H9 (cell line): Measurements from ENCODE around the gene ZBTB9. TPM values are rescaled to one million over a fixed set of nuclear protein-coding genes. Genes with fewer than 3 reads are reported as not detected.

ENCODE experiments used
- DNase-seq: peaks from one replicate; pipeline ENCODE4 v3.0.0-alpha.2; 2017
- H2AFZ ChIP-seq: one replicate; pipeline ENCODE4 v1.6.1; 2013; ENCODE audit warnings: mild to moderate bottlenecking, low read length, control low read depth, moderate library complexity
- H2AK5ac ChIP-seq: 2 replicates; pipeline ENCODE4 v1.6.1; 2013; ENCODE audit warnings: low read length, control low read depth, mixed read lengths; ENCODE audit not compliant: insufficient read length
- H2BK120ac ChIP-seq: one replicate; pipeline ENCODE4 v1.6.1; 2013; ENCODE audit warnings: low read depth, mild to moderate bottlenecking, low read length, control low read depth, inconsistent platforms; ENCODE audit not compliant: poor library complexity, severe bottlenecking
- H2BK12ac ChIP-seq: 2 replicates; pipeline ENCODE4 v1.6.1; 2013; ENCODE audit warnings: low read length, control low read depth, mixed read lengths, low read depth; ENCODE audit not compliant: insufficient read length
- H2BK15ac ChIP-seq: 2 replicates; pipeline ENCODE4 v1.6.1; 2013; ENCODE audit warnings: low read depth, low read length, control low read depth
- H2BK20ac ChIP-seq: one replicate; pipeline ENCODE4 v1.6.1; 2013; ENCODE audit warnings: low read depth, mild to moderate bottlenecking, low read length, control low read depth, inconsistent platforms; ENCODE audit not compliant: poor library complexity, severe bottlenecking
- H2BK5ac ChIP-seq: 2 replicates; pipeline ENCODE4 v1.6.1; 2013; ENCODE audit warnings: low read length, control low read depth, mixed read lengths; ENCODE audit not compliant: insufficient read length
- H3K14ac ChIP-seq: 2 replicates; pipeline ENCODE4 v1.6.1; 2013; ENCODE audit warnings: low read length, control low read depth; ENCODE audit not compliant: insufficient read depth
- H3K18ac ChIP-seq: 2 replicates; pipeline ENCODE4 v1.6.1; 2013; ENCODE audit warnings: low read depth, mild to moderate bottlenecking, mixed read lengths, low read length, control low read depth; ENCODE audit not compliant: insufficient read length
- H3K23ac ChIP-seq: 2 replicates; pipeline ENCODE4 v1.6.1; 2013; ENCODE audit warnings: low read length, control low read depth, mixed read lengths, low read depth; ENCODE audit not compliant: insufficient read length
- H3K23me2 ChIP-seq: 2 replicates; pipeline ENCODE4 v1.6.1; 2013; ENCODE audit warnings: low read depth, mild to moderate bottlenecking, mixed read lengths, low read length, control low read depth; ENCODE audit not compliant: insufficient read length, poor library complexity, severe bottlenecking
- H3K27ac ChIP-seq: 2 replicates; pipeline ENCODE4 v1.5.1; 2013; ENCODE audit warnings: low read length, control low read depth, mixed read lengths, low read depth; ENCODE audit not compliant: insufficient read length
- H3K27me3 ChIP-seq: 2 replicates; pipeline ENCODE4 v1.6.1; 2013; ENCODE audit warnings: low read length, control low read depth, inconsistent platforms; ENCODE audit not compliant: insufficient read depth
- H3K4ac ChIP-seq: 2 replicates; pipeline ENCODE4 v1.6.1; 2013; ENCODE audit warnings: low read depth, mild to moderate bottlenecking, control low read depth, inconsistent platforms, low read length, moderate library complexity
- H3K4me1 ChIP-seq: 2 replicates; pipeline ENCODE4 v1.6.1; 2013; ENCODE audit warnings: low read length, control low read depth, inconsistent platforms; ENCODE audit not compliant: insufficient read depth
- H3K4me2 ChIP-seq: 2 replicates; pipeline ENCODE4 v1.6.1; 2013; ENCODE audit warnings: low read length, control low read depth, mixed read lengths; ENCODE audit not compliant: insufficient read length, insufficient read depth
- H3K56ac ChIP-seq: 2 replicates; pipeline ENCODE4 v1.6.1; 2013; ENCODE audit warnings: low read depth, mild to moderate bottlenecking, mixed read lengths, low read length, control low read depth; ENCODE audit not compliant: insufficient read length
- H3K79me1 ChIP-seq: 2 replicates; pipeline ENCODE4 v1.6.1; 2013; ENCODE audit warnings: low read depth, mild to moderate bottlenecking, moderate library complexity, low read length, control low read depth, inconsistent platforms; ENCODE audit not compliant: insufficient read depth, poor library complexity, severe bottlenecking
- H3K79me2 ChIP-seq: 2 replicates; pipeline ENCODE4 v1.6.1; 2013; ENCODE audit warnings: low read length, control low read depth, inconsistent platforms; ENCODE audit not compliant: insufficient read depth
- H3K9ac ChIP-seq: 2 replicates; pipeline ENCODE4 v1.6.1; 2013; ENCODE audit warnings: low read length, control low read depth, mixed read lengths; ENCODE audit not compliant: insufficient read length; ENCODE audit errors: extremely low read depth
- H3K9me3 ChIP-seq: one replicate; pipeline ENCODE4 v1.6.1; 2013; ENCODE audit warnings: low read depth, low read length, inconsistent platforms; ENCODE audit not compliant: control insufficient read depth
- H3T11ph ChIP-seq: one replicate; pipeline ENCODE4 v1.6.1; 2013; ENCODE audit warnings: mild to moderate bottlenecking, low read length, control low read depth, inconsistent platforms
- H4K20me1 ChIP-seq: one replicate; pipeline ENCODE4 v1.6.1; 2013; ENCODE audit not compliant: control insufficient read depth, insufficient read length, insufficient read depth
- H4K5ac ChIP-seq: 2 replicates; pipeline ENCODE4 v1.6.1; 2013; ENCODE audit warnings: low read depth, mild to moderate bottlenecking, mixed read lengths, low read length, control low read depth; ENCODE audit not compliant: insufficient read length
- H4K8ac ChIP-seq: replicated peaks from 2 replicates; pipeline ENCODE4 v1.6.1; 2013; ENCODE audit warnings: low read length, control low read depth, mixed read lengths, low read depth; ENCODE audit not compliant: insufficient read length
- H4K91ac ChIP-seq: 2 replicates; pipeline ENCODE4 v1.6.1; 2013; ENCODE audit warnings: low read depth, mild to moderate bottlenecking, moderate library complexity, mixed read lengths, low read length, control low read depth; ENCODE audit not compliant: insufficient read length
- H3K27ac Mint-ChIP-seq, 3 experiments: 2 replicates in 2 of 3; 3 replicates in 1 of 3; pipeline ENCODE4 v1.8.0; 2020 to 2021; ENCODE audit warnings: mixed read lengths in 3 of 3, mild to moderate bottlenecking in 1 of 3, moderate library complexity in 1 of 3
- H3K27me3 Mint-ChIP-seq: 2 replicates; pipeline ENCODE4 v1.8.0; 2021; ENCODE audit warnings: low read depth, mild to moderate bottlenecking, moderate library complexity, mixed read lengths
- H3K36me3 Mint-ChIP-seq, 3 experiments: 2 replicates in 2 of 3; 3 replicates in 1 of 3; pipeline ENCODE4 v1.8.0; 2020 to 2021; ENCODE audit warnings: low read depth in 3 of 3, mixed read lengths in 3 of 3; ENCODE audit not compliant: insufficient read depth in 1 of 3
- H3K4me1 Mint-ChIP-seq, 2 experiments: 2 replicates each; pipeline ENCODE4 v1.8.0; 2020; ENCODE audit warnings: mixed read lengths in 2 of 2
- H3K4me3 Mint-ChIP-seq, 2 experiments: 2 replicates in 1 of 2; 3 replicates in 1 of 2; pipeline ENCODE4 v1.8.0; 2020 to 2021; ENCODE audit warnings: mild to moderate bottlenecking in 2 of 2, mixed read lengths in 2 of 2, moderate library complexity in 1 of 2
- H3K9me3 Mint-ChIP-seq, 2 experiments: 2 replicates in 1 of 2; 3 replicates in 1 of 2; pipeline ENCODE4 v1.8.0; 2020; ENCODE audit warnings: mild to moderate bottlenecking in 2 of 2, mixed read lengths in 2 of 2, moderate library complexity in 1 of 2
- CTCF ChIP-seq: fragments of 200-600 bp; sonication (generic); conservative IDR thresholded peaks from 3 replicates; pipeline ENCODE4 v1.8.0; 2021; ENCODE audit warnings: antibody characterized with exemption, mild to moderate bottlenecking
- WGBS: extraction: QIAGEN DNeasy Blood & Tissue Kit; methylation state at CpG from one replicate; pipeline ENCODE4 v1.1.7; 2013; ENCODE audit warnings: missing lambda C conversion rate, low lambda C conversion rate, mixed read lengths; ENCODE audit not compliant: insufficient read length; ENCODE audit errors: extremely low coverage; 5-methylcytosine and 5-hydroxymethylcytosine counted together
- total RNA-seq: library from RNA; stranded (reverse); gene quantifications from 2 replicates; pipeline ENCODE4 v1.2.1, GENCODE V29; 2021

Gene ZBTB9
- total RNA-seq, 1 experiment from 2014 or later: 53.1 TPM

- WGBS: no CpG with 5 or more reads among the region's 18 CpGs
- Histone ChIP-seq H2AK5ac (no peak overlapping the region), H3K79me1 (no peaks in the 10 kb centered on the region), H3T11ph (no peak overlapping the region), H3K14ac (no peak overlapping the region), H4K8ac (no peak overlapping the region), H3K9ac (no peak overlapping the region), H2BK15ac (no peak overlapping the region), H3K79me2 (no peaks in the 10 kb centered on the region), H3K4ac (no peak overlapping the region), H2BK12ac (no peak overlapping the region), H2BK5ac (no peak overlapping the region), H3K18ac (no peak overlapping the region), H4K91ac (no peak overlapping the region), H4K5ac (no peak overlapping the region), H2BK20ac (no peak overlapping the region), H3K23ac (no peak overlapping the region), H2BK120ac (no peak overlapping the region), H3K4me2 (no peak overlapping the region), H3K4me1 (no peaks in the 10 kb centered on the region), H3K9me3 (no peaks in the 10 kb centered on the region), H3K56ac (no peak overlapping the region), H3K27ac (no peak overlapping the region), H3K27me3 (no peaks in the 10 kb centered on the region), H2AFZ (no peak overlapping the region), H3K23me2 (no peaks in the 10 kb centered on the region), H4K20me1 (no peaks in the 10 kb centered on the region)
- DNase-seq: no peak
- Mint-ChIP-seq H3K4me3 (no peak overlapping the region; a peak in 1 of 5 replicates), H3K27ac (peak overlapping the region in 1 of 3 experiments; percentile 62; a peak in 1 of 7 replicates), H3K4me1 (peaks cover 0 to 3% of the 10 kb centered on the region in 2 experiments; a peak in 1 of 4 replicates), H3K9me3 (no peaks in the 10 kb centered on the region), H3K36me3 (peaks cover 73 to 95% (median 91%) of the 10 kb centered on the region in 3 experiments), H3K27me3 (no peaks in the 10 kb centered on the region; the same call in 1 of the 2 replicates)
- no peak for TF ChIP-seq CTCF
These were observed 10.5 kb upstream of the ZBTB9 start for GRCh38 chr6:33443619-33444504.
